Uterus (tissue), 4 donors: ENCODE measurements around the gene CYP27C1. TPM values are rescaled to one million over a fixed set of nuclear protein-coding genes. Genes with fewer than 3 reads are reported as not detected.

ENCODE experiments used
- DNase-seq, 2 donors: peaks; one replicate each; pipeline ENCODE4 v3.0.0-alpha.2; 2019 to 2020
- H3K27ac ChIP-seq, 2 donors: fragments of 200-600 bp; sonication (generic); 1 replicate in 1 of 2; 2 replicates in 1 of 2; pipeline ENCODE4 v1.5.1; 2016 to 2018
- H3K27me3 ChIP-seq, 2 donors: fragments of 200-600 bp; sonication (generic); one replicate each; pipeline ENCODE4 v1.5.1; 2018 to 2019; ENCODE audit warnings: control low read depth in 1 of 2
- H3K36me3 ChIP-seq, 2 donors: fragments of 200-600 bp; sonication (generic); one replicate each; pipeline ENCODE4 v1.5.1; 2019; ENCODE audit warnings: control low read depth in 1 of 2
- H3K4me1 ChIP-seq, 2 donors: fragments of 200-600 bp; sonication (generic); one replicate each; pipeline ENCODE4 v1.5.1; 2018 to 2019; ENCODE audit warnings: control low read depth in 1 of 2
- H3K4me3 ChIP-seq, 2 donors: fragments of 200-600 bp; sonication (generic); 1 replicate in 1 of 2; 2 replicates in 1 of 2; pipeline ENCODE4 v1.5.1; 2018 to 2019; ENCODE audit warnings: mild to moderate bottlenecking in 1 of 2
- H3K9me3 ChIP-seq, 2 donors: fragments of 200-600 bp; sonication (generic); one replicate each; pipeline ENCODE4 v1.5.1; 2019; ENCODE audit warnings: control low read depth in 1 of 2
- CTCF ChIP-seq, 4 experiments: fragments of 200-600 bp in 2 of 4; fragments of 450-650 bp in 2 of 4; sonication (generic) in 2 of 4; IDR thresholded peaks; one replicate each; pipeline ENCODE4 v1.5.1; 2016 to 2019; ENCODE audit warnings: antibody characterized with exemption in 4 of 4, mild to moderate bottlenecking in 2 of 4, moderate library complexity in 1 of 4
- POLR2A ChIP-seq, 2 donors: fragments of 450-650 bp; IDR thresholded peaks; one replicate each; pipeline ENCODE4 v1.6.1; 2016; ENCODE audit warnings: antibody characterized with exemption in 2 of 2, mild to moderate bottlenecking in 1 of 2, moderate library complexity in 1 of 2
- intact Hi-C: fragments of 100-400 bp; cut with DNase I; formaldehyde crosslinking; loops from one replicate; pipeline ENCODE4 v1.15.1; 2023; ENCODE audit warnings: low total_unique reads
- total RNA-seq, 4 donors: library from RNA; depleted of rRNA in 3 of 4; stranded (reverse); fragments of >200 nt in 3 of 4; gene quantifications; one replicate each; pipeline versions ENCODE4 v1.1.0 to v1.2.4, GENCODE V29; 2014 to 2023
- donor health status: DM: yes; HTN: yes; CAD: no.

The CYP27C1 gene
- 1 to 10 TPM in 2 of 4 donors, not detected in 2; 1.2 to 7.1 TPM for total RNA-seq

GRCh38 chr2:127220102-127220767 is at the start of gene CYP27C1:
Gene CYP27C1 (minus strand): TSS chr2:127220299. CDS start chr2:127220270, 29 bp downstream.
- TF ChIP-seq CTCF (IDR thresholded peaks at IDR 0.05), result no peak
- TF ChIP-seq POLR2A (IDR thresholded peaks at IDR 0.05), result no peak
- Histone ChIP-seq H3K9me3 (no peaks in the 10 kb centered on the region), H3K27ac (peak within 1 kb of the TSS in 1 of 2 donors; percentile 19), H3K27me3 (peaks cover 6 to 7% of the 10 kb centered on the region in 2 donors), H3K36me3 (no peaks in the 10 kb centered on the region), H3K4me1 (peaks cover 0 to 17% of the 10 kb centered on the region in 2 donors), H3K4me3 (peak within 1 kb of the TSS; percentile 22 to 35)
- intact Hi-C loops, result no loop called here
- DNase-seq, result no peak

- Histone ChIP-seq H3K36me3 (no peaks in the 10 kb centered on the region), H3K4me1 (no peaks in the 10 kb centered on the region), H3K27me3 (no peaks in the 10 kb centered on the region)
Observed at GRCh38 chr2:127261804-127262406, 41.8 kb upstream of the CYP27C1 start.

GRCh38 chr2:127259355-127259754 is 39.3 kb upstream of the CYP27C1 start:
- no peaks in the 10 kb centered on the region for H3K36me3 ChIP-seq

More at GRCh38 chr2:127261804-127262406, 41.8 kb upstream of the CYP27C1 start:
- no peaks in the 10 kb centered on the region for H3K9me3 ChIP-seq
- intact Hi-C loops, result no loop called here
- no peak overlapping the region for H3K27ac ChIP-seq
- DNase-seq, result no peak
- H3K4me3 ChIP-seq, result no peak overlapping the region
- TF ChIP-seq POLR2A (IDR thresholded peaks at IDR 0.05), result no peak
- no peak for TF ChIP-seq CTCF (IDR thresholded peaks at IDR 0.05)

GRCh38 chr2:127256866-127257265 is 36.8 kb upstream of the CYP27C1 start:
- no peak for TF ChIP-seq CTCF (IDR thresholded peaks at IDR 0.05)
- no peak for TF ChIP-seq POLR2A (IDR thresholded peaks at IDR 0.05)
- H3K4me3 ChIP-seq, result no peak overlapping the region
- intact Hi-C loops, result no loop called here
- no peak for DNase-seq
- no peaks in the 10 kb centered on the region for H3K9me3 ChIP-seq
- no peaks in the 10 kb centered on the region for H3K36me3 ChIP-seq
- no peaks in the 10 kb centered on the region for H3K27me3 ChIP-seq
- no peaks in the 10 kb centered on the region for H3K4me1 ChIP-seq
- H3K27ac ChIP-seq, result no peak overlapping the region

More at GRCh38 chr2:127259355-127259754, 39.3 kb upstream of the CYP27C1 start:
- intact Hi-C loops, result no loop called here
- no peak overlapping the region for H3K4me3 ChIP-seq
- H3K9me3 ChIP-seq, result no peaks in the 10 kb centered on the region
- TF ChIP-seq CTCF (IDR thresholded peaks at IDR 0.05) (no peak), POLR2A (IDR thresholded peaks at IDR 0.05) (no peak)
- no peak for DNase-seq
- H3K4me1 ChIP-seq, result no peaks in the 10 kb centered on the region
- no peak overlapping the region for H3K27ac ChIP-seq
- no peaks in the 10 kb centered on the region for H3K27me3 ChIP-seq

GRCh38 chr2:127256381-127256780 is 36.3 kb upstream of the CYP27C1 start:
- intact Hi-C loops, result no loop called here
- no peak for DNase-seq
- no peaks in the 10 kb centered on the region for H3K9me3 ChIP-seq
- no peaks in the 10 kb centered on the region for H3K36me3 ChIP-seq
- no peak overlapping the region for H3K27ac ChIP-seq
- H3K4me1 ChIP-seq, result no peaks in the 10 kb centered on the region
- no peaks in the 10 kb centered on the region for H3K27me3 ChIP-seq
- TF ChIP-seq CTCF (IDR thresholded peaks at IDR 0.05), result no peak
- no peak overlapping the region for H3K4me3 ChIP-seq
